Measurements from ENCODE around the gene OXTR. TPM values are rescaled to one million over a fixed set of nuclear protein-coding genes. Genes with fewer than 3 reads are reported as not detected.

The OXTR gene
- total and polyA plus RNA-seq, 2 of the 13 experiments (the other 11 are each of a cell fraction or from before 2014, with no cell fraction given) = 0.36 to 0.95 TPM

DNA sequence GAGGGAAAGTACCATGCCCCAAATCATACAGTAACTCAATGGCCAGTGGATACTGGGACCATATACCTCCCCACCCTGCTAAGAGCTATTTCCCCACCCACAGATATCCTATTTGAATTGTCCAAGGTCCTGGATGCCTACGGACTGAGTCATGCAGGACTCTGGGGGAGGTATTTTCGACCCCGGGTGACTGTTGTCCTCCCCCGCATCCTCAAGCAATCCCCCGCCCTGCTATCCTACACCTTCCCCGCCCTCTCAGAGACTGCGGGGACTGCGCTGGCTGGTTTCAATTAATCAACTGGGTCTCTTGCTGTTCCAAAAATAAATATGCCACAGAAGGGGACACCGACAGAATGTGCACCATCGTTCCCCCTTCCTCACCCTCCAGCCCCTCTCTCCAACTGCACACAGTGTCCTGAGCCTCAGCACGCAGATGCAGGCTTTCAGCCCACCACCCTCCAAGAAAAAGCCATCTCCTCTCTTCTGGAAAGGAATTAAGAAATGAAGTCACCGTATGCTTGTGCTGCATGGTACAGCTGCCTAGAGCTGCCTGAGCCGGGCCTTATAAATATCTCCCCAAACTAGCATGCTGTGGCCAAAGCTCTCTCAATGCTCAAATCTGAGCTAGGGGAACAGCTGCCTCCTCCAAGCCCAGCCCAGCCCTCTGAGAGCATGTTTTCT lies 27.7 kb downstream of the OXTR start (continued):
- TF ChIP-seq TARDBP (CRISPR knock-in tag; IDR thresholded peaks at IDR 0.05) = no peak
- TF ChIP-seq POLR2AphosphoS2 (IDR thresholded peaks at IDR 0.05; ENCODE audit: low read depth, low read length) = no peak
- TF ChIP-seq SMARCC2 (IDR thresholded peaks at IDR 0.05) = no peak
- TF ChIP-seq, protein P1, sequence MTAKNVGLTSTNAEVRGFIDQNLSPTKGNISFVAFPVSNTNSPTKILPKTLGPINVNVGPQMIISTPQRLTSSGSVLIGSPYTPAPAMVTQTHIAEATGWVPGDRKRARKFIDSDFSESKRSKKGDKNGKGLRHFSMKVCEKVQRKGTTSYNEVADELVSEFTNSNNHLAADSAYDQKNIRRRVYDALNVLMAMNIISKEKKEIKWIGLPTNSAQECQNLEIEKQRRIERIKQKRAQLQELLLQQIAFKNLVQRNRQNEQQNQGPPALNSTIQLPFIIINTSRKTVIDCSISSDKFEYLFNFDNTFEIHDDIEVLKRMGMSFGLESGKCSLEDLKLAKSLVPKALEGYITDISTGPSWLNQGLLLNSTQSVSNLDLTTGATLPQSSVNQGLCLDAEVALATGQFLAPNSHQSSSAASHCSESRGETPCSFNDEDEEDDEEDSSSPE (CRISPR knock-in tag; IDR thresholded peaks at IDR 0.05) = no peak
- TF ChIP-seq, protein P2, sequence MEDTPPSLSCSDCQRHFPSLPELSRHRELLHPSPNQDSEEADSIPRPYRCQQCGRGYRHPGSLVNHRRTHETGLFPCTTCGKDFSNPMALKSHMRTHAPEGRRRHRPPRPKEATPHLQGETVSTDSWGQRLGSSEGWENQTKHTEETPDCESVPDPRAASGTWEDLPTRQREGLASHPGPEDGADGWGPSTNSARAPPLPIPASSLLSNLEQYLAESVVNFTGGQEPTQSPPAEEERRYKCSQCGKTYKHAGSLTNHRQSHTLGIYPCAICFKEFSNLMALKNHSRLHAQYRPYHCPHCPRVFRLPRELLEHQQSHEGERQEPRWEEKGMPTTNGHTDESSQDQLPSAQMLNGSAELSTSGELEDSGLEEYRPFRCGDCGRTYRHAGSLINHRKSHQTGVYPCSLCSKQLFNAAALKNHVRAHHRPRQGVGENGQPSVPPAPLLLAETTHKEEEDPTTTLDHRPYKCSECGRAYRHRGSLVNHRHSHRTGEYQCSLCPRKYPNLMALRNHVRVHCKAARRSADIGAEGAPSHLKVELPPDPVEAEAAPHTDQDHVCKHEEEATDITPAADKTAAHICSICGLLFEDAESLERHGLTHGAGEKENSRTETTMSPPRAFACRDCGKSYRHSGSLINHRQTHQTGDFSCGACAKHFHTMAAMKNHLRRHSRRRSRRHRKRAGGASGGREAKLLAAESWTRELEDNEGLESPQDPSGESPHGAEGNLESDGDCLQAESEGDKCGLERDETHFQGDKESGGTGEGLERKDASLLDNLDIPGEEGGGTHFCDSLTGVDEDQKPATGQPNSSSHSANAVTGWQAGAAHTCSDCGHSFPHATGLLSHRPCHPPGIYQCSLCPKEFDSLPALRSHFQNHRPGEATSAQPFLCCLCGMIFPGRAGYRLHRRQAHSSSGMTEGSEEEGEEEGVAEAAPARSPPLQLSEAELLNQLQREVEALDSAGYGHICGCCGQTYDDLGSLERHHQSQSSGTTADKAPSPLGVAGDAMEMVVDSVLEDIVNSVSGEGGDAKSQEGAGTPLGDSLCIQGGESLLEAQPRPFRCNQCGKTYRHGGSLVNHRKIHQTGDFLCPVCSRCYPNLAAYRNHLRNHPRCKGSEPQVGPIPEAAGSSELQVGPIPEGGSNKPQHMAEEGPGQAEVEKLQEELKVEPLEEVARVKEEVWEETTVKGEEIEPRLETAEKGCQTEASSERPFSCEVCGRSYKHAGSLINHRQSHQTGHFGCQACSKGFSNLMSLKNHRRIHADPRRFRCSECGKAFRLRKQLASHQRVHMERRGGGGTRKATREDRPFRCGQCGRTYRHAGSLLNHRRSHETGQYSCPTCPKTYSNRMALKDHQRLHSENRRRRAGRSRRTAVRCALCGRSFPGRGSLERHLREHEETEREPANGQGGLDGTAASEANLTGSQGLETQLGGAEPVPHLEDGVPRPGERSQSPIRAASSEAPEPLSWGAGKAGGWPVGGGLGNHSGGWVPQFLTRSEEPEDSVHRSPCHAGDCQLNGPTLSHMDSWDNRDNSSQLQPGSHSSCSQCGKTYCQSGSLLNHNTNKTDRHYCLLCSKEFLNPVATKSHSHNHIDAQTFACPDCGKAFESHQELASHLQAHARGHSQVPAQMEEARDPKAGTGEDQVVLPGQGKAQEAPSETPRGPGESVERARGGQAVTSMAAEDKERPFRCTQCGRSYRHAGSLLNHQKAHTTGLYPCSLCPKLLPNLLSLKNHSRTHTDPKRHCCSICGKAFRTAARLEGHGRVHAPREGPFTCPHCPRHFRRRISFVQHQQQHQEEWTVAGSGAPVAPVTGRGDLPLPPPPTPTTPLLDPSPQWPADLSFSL (CRISPR knock-in tag; IDR thresholded peaks at IDR 0.05) = no peak
- no peak for TF ChIP-seq WIZ (CRISPR knock-in tag; IDR thresholded peaks at IDR 0.05)
- TF ChIP-seq, protein P3, sequence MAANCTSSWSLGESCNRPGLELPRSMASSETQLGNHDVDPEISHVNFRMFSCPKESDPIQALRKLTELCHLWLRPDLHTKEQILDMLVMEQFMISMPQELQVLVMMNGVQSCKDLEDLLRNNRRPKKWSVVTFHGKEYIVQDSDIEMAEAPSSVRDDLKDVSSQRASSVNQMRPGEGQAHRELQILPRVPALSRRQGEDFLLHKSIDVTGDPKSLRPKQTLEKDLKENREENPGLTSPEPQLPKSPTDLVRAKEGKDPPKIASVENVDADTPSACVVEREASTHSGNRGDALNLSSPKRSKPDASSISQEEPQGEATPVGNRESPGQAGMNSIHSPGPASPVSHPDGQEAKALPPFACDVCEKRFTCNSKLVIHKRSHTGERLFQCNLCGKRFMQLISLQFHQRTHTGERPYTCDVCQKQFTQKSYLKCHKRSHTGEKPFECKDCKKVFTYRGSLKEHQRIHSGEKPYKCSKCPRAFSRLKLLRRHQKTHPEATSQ (CRISPR knock-in tag; IDR thresholded peaks at IDR 0.05; ENCODE audit: borderline replicate concordance) = no peak
- TF ChIP-seq ZBTB38 (CRISPR knock-in tag; IDR thresholded peaks at IDR 0.05) = no peak
- TF ChIP-seq ZNF326 (CRISPR knock-in tag; IDR thresholded peaks at IDR 0.05; ENCODE audit: borderline replicate concordance) = no peak
- no peak for TF ChIP-seq ZNF235 (CRISPR knock-in tag; IDR thresholded peaks at IDR 0.05; ENCODE audit: borderline replicate concordance)
- TF ChIP-seq, protein P4, sequence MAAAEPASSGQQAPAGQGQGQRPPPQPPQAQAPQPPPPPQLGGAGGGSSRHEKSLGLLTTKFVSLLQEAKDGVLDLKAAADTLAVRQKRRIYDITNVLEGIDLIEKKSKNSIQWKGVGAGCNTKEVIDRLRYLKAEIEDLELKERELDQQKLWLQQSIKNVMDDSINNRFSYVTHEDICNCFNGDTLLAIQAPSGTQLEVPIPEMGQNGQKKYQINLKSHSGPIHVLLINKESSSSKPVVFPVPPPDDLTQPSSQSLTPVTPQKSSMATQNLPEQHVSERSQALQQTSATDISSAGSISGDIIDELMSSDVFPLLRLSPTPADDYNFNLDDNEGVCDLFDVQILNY (CRISPR knock-in tag; conservative IDR thresholded peaks at IDR 0.05) = no peak
- TF ChIP-seq SOX13 (IDR thresholded peaks at IDR 0.05) = no peak
- peak in 1 of 2 experiments; percentile 46; a peak in 1 of 4 replicates for TF ChIP-seq SOX13 (CRISPR knock-in tag; conservative IDR thresholded peaks at IDR 0.05 in 1 of 2, IDR thresholded peaks at IDR 0.05 in 1 of 2)
- no peak for TF ChIP-seq ZNF232 (CRISPR knock-in tag; IDR thresholded peaks at IDR 0.05; ENCODE audit: borderline replicate concordance)
- TF ChIP-seq ZNF234 (CRISPR knock-in tag; conservative IDR thresholded peaks at IDR 0.05) = no peak
- TF ChIP-seq FOSL2 (CRISPR knock-in tag; IDR thresholded peaks at IDR 0.05) = peak; percentile 98
- TF ChIP-seq FOXA3 (CRISPR knock-in tag; IDR thresholded peaks at IDR 0.05) = peak; percentile 28; the same call in 1 of the 2 replicates
- TF ChIP-seq, protein P5, sequence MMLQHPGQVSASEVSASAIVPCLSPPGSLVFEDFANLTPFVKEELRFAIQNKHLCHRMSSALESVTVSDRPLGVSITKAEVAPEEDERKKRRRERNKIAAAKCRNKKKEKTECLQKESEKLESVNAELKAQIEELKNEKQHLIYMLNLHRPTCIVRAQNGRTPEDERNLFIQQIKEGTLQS (CRISPR knock-in tag; IDR thresholded peaks at IDR 0.05) = peak; percentile 95
